Thyroid gland (tissue), 4 donors: Measurements from ENCODE around the gene TSGA10.

Experiments used
- CTCF ChIP-seq, 6 experiments: fragments of 200-600 bp in 3 of 6; fragments of 450-650 bp in 3 of 6; sonication (generic) in 3 of 6; IDR thresholded peaks; one replicate each; pipeline ENCODE4 v1.5.1; 2016 to 2019; ENCODE audit warnings: antibody characterized with exemption in 6 of 6, mild to moderate bottlenecking in 2 of 6, inconsistent platforms in 1 of 6, moderate library complexity in 1 of 6
- POLR2A ChIP-seq, 2 donors: fragments of 450-650 bp; IDR thresholded peaks; one replicate each; pipeline ENCODE4 v1.6.1; 2017; ENCODE audit warnings: antibody characterized with exemption in 2 of 2, mild to moderate bottlenecking in 2 of 2, moderate library complexity in 1 of 2

GRCh38 chr2:98959810-98960507 lies 194.8 kb downstream of the TSGA10 start:
- no peak for TF ChIP-seq CTCF (IDR thresholded peaks at IDR 0.05)
- no peak for TF ChIP-seq POLR2A (IDR thresholded peaks at IDR 0.05)
